IMR-90 (cell line): Measurements from ENCODE around the gene KDELR1. TPM values are rescaled to one million over a fixed set of nuclear protein-coding genes. Genes with fewer than 3 reads are reported as not detected.

Experiments used
- ATAC-seq: fragments of 200-7000 bp; cut with Tn5 transposase; 2 replicates; pipeline ENCODE4 v1.9.1; 2020; ENCODE audit warnings: low read depth, mild to moderate bottlenecking, moderate library complexity
- BruUV-seq: library from RNA; stranded (reverse); fragments of 400-500 nt; replicated peaks from 2 replicates; lab custom pipeline; 2021; lab: Mats Ljungman, UMichigan
- CTCF ChIA-PET: fragments of 300-600 bp; formaldehyde crosslinking; extraction: SDS; loops from one replicate; lab custom pipeline; 2021; ENCODE audit warnings: antibody characterized with exemption; lab: Yijun Ruan, JAX
- POLR2A ChIA-PET: fragments of 300-600 bp; sonication (Branson Sonifier 250); formaldehyde crosslinking; loops from one replicate; lab custom pipeline; 2022; ENCODE audit warnings: antibody characterized with exemption; ENCODE audit not compliant: unreplicated experiment; lab: Charles Lee
- DNase-seq: peaks from one replicate; pipeline ENCODE4 v3.0.0; 2013
- H2AFZ ChIP-seq: replicated peaks from 2 replicates; pipeline ENCODE3; 2013; ENCODE audit warnings: low read length, mild to moderate bottlenecking; ENCODE audit not compliant: poor library complexity
- H2AK5ac ChIP-seq: 2 replicates; pipeline ENCODE4 v1.6.1; 2013; ENCODE audit warnings: low read depth, low read length, inconsistent platforms
- H2AK9ac ChIP-seq: replicated peaks from 2 replicates; pipeline ENCODE3; 2013; ENCODE audit warnings: mild to moderate bottlenecking, low read depth, low read length, moderate library complexity; ENCODE audit not compliant: poor library complexity
- H2BK120ac ChIP-seq: 2 replicates; pipeline ENCODE4 v1.6.1; 2013; ENCODE audit warnings: low read depth, low read length, inconsistent platforms
- H2BK15ac ChIP-seq: 3 replicates; pipeline ENCODE4 v1.6.1; 2013; ENCODE audit warnings: low read depth, low read length, inconsistent platforms
- H2BK20ac ChIP-seq: 2 replicates; pipeline ENCODE4 v1.6.1; 2013; ENCODE audit warnings: low read depth, mild to moderate bottlenecking, inconsistent platforms, low read length, moderate library complexity
- H2BK5ac ChIP-seq: 2 replicates; pipeline ENCODE4 v1.6.1; 2013; ENCODE audit warnings: mild to moderate bottlenecking, low read depth, low read length, inconsistent platforms; ENCODE audit not compliant: poor library complexity, severe bottlenecking
- H3K14ac ChIP-seq: replicated peaks from 2 replicates; pipeline ENCODE4 v1.6.1; 2013; ENCODE audit warnings: low read depth, low read length, inconsistent platforms
- H3K18ac ChIP-seq: 2 replicates; pipeline ENCODE4 v1.6.1; 2013; ENCODE audit warnings: low read depth, low read length, control low read depth
- H3K23ac ChIP-seq: 2 replicates; pipeline ENCODE4 v1.6.1; 2013; ENCODE audit warnings: low read depth, low read length, inconsistent platforms
- H3K27ac ChIP-seq: 2 replicates; pipeline ENCODE4 v1.5.1; 2013; ENCODE audit warnings: mild to moderate bottlenecking, control low read depth, low read length; ENCODE audit not compliant: insufficient read depth
- H3K27me3 ChIP-seq: 2 replicates; pipeline ENCODE4 v1.6.1; 2013; ENCODE audit warnings: low read length; ENCODE audit not compliant: control insufficient read depth, insufficient read depth
- H3K36me3 ChIP-seq: 2 replicates; pipeline ENCODE4 v1.6.1; 2013; ENCODE audit warnings: low read length, mixed read lengths; ENCODE audit not compliant: control insufficient read depth, insufficient read depth
- H3K4ac ChIP-seq: 2 replicates; pipeline ENCODE4 v1.6.1; 2013; ENCODE audit warnings: low read depth, low read length, inconsistent platforms
- H3K4me1 ChIP-seq: 2 replicates; pipeline ENCODE4 v1.6.1; 2013; ENCODE audit warnings: low read length, mixed read lengths; ENCODE audit not compliant: control insufficient read depth, insufficient read depth
- H3K4me2 ChIP-seq: 2 replicates; pipeline ENCODE4 v1.6.1; 2013; ENCODE audit warnings: low read depth, mild to moderate bottlenecking, control low read depth, low read length, moderate library complexity
- H3K4me3 ChIP-seq: 2 replicates; pipeline ENCODE4 v1.5.1; 2013; ENCODE audit warnings: low read depth, mild to moderate bottlenecking, control low read depth, low read length, moderate library complexity; ENCODE audit not compliant: insufficient read depth
- H3K56ac ChIP-seq: 2 replicates; pipeline ENCODE4 v1.6.1; 2013; ENCODE audit warnings: low read length, inconsistent platforms; ENCODE audit not compliant: insufficient read depth; ENCODE audit errors: extremely low read depth
- H3K79me1 ChIP-seq, 2 experiments: 2 replicates each; pipeline ENCODE4 v1.6.1; 2013; ENCODE audit warnings: low read length in 2 of 2, inconsistent platforms in 1 of 2, low read depth in 1 of 2
- H3K9ac ChIP-seq: 2 replicates; pipeline ENCODE4 v1.6.1; 2013; ENCODE audit warnings: low read depth, low read length, control low read depth
- H3K9me1 ChIP-seq: 2 replicates; pipeline ENCODE4 v1.6.1; 2013; ENCODE audit warnings: low read length, inconsistent platforms; ENCODE audit not compliant: insufficient read depth
- H3K9me3 ChIP-seq: 2 replicates; pipeline ENCODE4 v1.6.1; 2013; ENCODE audit warnings: low read length; ENCODE audit not compliant: control insufficient read depth, insufficient read depth
- H4K20me1 ChIP-seq: 2 replicates; pipeline ENCODE4 v1.6.1; 2013; ENCODE audit warnings: low read length, inconsistent platforms; ENCODE audit not compliant: insufficient read depth
- H4K5ac ChIP-seq: 2 replicates; pipeline ENCODE4 v1.6.1; 2013; ENCODE audit warnings: mild to moderate bottlenecking, low read depth, low read length, control low read depth
- H4K8ac ChIP-seq, 2 experiments: 2 replicates each; pipeline ENCODE4 v1.6.1; 2013; ENCODE audit warnings: low read depth in 2 of 2, low read length in 2 of 2, control low read depth in 1 of 2, inconsistent platforms in 1 of 2
- H4K91ac ChIP-seq: 2 replicates; pipeline ENCODE4 v1.6.1; 2013; ENCODE audit warnings: low read depth, low read length, inconsistent platforms; ENCODE audit not compliant: insufficient read depth
- BHLHE40 ChIP-seq: fragments of 150-350 bp; IDR thresholded peaks from 2 replicates; pipeline ENCODE4 v1.6.1; 2016; ENCODE audit warnings: mild to moderate bottlenecking, low read depth, low read length
- CHD1 ChIP-seq: IDR thresholded peaks from 2 replicates; pipeline ENCODE4 v1.6.1; 2012; ENCODE audit warnings: low read depth, low read length, improper control_type of control experiment
- FOS ChIP-seq: fragments of 150-350 bp; IDR thresholded peaks from 2 replicates; pipeline ENCODE4 v1.6.1; 2016; ENCODE audit warnings: low read depth, low read length
- MAFK ChIP-seq: IDR thresholded peaks from 2 replicates; pipeline ENCODE4 v1.6.1; 2012; ENCODE audit warnings: low read depth, low read length, improper control_type of control experiment
- MAZ ChIP-seq: IDR thresholded peaks from 2 replicates; pipeline ENCODE4 v1.6.1; 2012; ENCODE audit warnings: low read depth, mild to moderate bottlenecking, low read length, improper control_type of control experiment, moderate library complexity, borderline replicate concordance
- MXI1 ChIP-seq: IDR thresholded peaks from 2 replicates; pipeline ENCODE4 v1.6.1; 2012; ENCODE audit warnings: low read depth, mild to moderate bottlenecking, low read length, moderate library complexity, borderline replicate concordance
- NFE2L2 ChIP-seq: fragments of 150-350 bp; IDR thresholded peaks from 2 replicates; pipeline ENCODE4 v1.6.1; 2016; ENCODE audit warnings: low read depth, mild to moderate bottlenecking, low read length
- POLR2A ChIP-seq: IDR thresholded peaks from 2 replicates; pipeline ENCODE4 v1.6.1; 2012; ENCODE audit warnings: mild to moderate bottlenecking, low read depth, low read length
- RAD21 ChIP-seq: IDR thresholded peaks from 2 replicates; pipeline ENCODE4 v1.6.1; 2012; ENCODE audit warnings: low read length, improper control_type of control experiment
- RCOR1 ChIP-seq: IDR thresholded peaks from 2 replicates; pipeline ENCODE4 v1.6.1; 2012; ENCODE audit warnings: mild to moderate bottlenecking, low read length, improper control_type of control experiment; ENCODE audit not compliant: insufficient replicate concordance
- RFX5 ChIP-seq: IDR thresholded peaks from 2 replicates; pipeline ENCODE4 v1.8.0; 2012; ENCODE audit warnings: low read depth, mild to moderate bottlenecking, low read length, moderate library complexity
- SMC3 ChIP-seq: fragments of 150-350 bp; IDR thresholded peaks from 2 replicates; pipeline ENCODE4 v1.6.1; 2016; ENCODE audit warnings: low read depth, mild to moderate bottlenecking, antibody characterized with exemption, low read length, moderate library complexity
- WGBS, 2 experiments: methylation state at CpG; one replicate each; pipeline versions ENCODE4 v1.1.5 to v1.1.7; 2013; ENCODE audit warnings: missing lambda C conversion rate in 2 of 2; ENCODE audit not compliant: insufficient read length in 1 of 2; ENCODE audit errors: extremely low coverage in 2 of 2; 5-methylcytosine and 5-hydroxymethylcytosine counted together
- dilution Hi-C: fragments of 300-500 bp; cut with HindIII; formaldehyde crosslinking; loops from one replicate; pipeline ENCODE4 v1.14.3; 2018; ENCODE audit warnings: low sequenced_read_pairs; ENCODE audit not compliant: unreplicated experiment
- in situ Hi-C: fragments of 300-500 bp; cut with MboI; formaldehyde crosslinking; loops from 3 replicates; pipeline ENCODE4 v1.14.3; 2019; ENCODE audit warnings: low sequenced_read_pairs, inconsistent platforms, mixed read lengths
- intact Hi-C: fragments of 100-400 bp; cut with micrococcal nuclease; formaldehyde crosslinking; loops from 2 replicates; pipeline ENCODE4 v1.10.0; 2022
- polyA plus RNA-seq, 3 experiments: library from polyadenylated mRNA; depleted of rRNA; stranded (reverse); fragments of >200 nt; gene quantifications; 2 replicates each; pipeline ENCODE4 v1.2.3, GENCODE V29; 2012; ENCODE audit warnings: low replicate concordance in 1 of 3
- total RNA-seq: library from RNA; depleted of rRNA; stranded (reverse); fragments of >200 nt; gene quantifications from 2 replicates; pipeline ENCODE4 v1.2.3, GENCODE V29; 2012
- TF ChIP-seq, protein P1 (sequence below): conservative IDR thresholded peaks from 2 replicates; pipeline ENCODE4 v1.5.1; 2012; ENCODE audit warnings: mild to moderate bottlenecking, low read depth, low read length, improper control_type of control experiment
- TF ChIP-seq, protein P2 (sequence below): fragments of 150-350 bp; IDR thresholded peaks from 2 replicates; pipeline ENCODE4 v1.6.1; 2016; ENCODE audit warnings: low read depth, mild to moderate bottlenecking, low read length, moderate library complexity, borderline replicate concordance
- TF ChIP-seq, protein P3 (sequence below): fragments of 150-350 bp; IDR thresholded peaks from 2 replicates; pipeline ENCODE4 v1.6.1; 2017; ENCODE audit warnings: mild to moderate bottlenecking, antibody characterized with exemption, low read length, low read depth

Gene KDELR1
- total and polyA plus RNA-seq, 2 of the 4 experiments (the other 2 are of a cell fraction): 58.8 to 180 TPM

DNA sequence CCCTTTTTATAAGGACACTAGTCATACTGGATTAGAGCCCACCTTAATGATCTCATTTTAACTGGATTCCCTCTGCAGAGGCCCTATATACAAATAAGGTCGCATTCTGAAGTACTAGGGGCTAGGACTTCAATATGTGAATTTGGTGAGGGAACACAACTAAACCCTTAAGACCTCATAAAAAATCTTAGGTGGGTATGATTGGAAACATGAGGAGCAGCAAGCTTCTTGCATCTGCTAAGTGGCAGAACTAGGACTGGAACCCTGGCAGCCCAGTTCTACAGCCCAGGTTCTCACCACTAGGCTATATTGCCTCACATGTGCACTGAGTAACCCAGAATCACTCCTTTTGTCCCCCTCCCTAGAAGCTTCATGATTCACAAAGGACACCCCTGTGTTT, 37.3 kb upstream of the KDELR1 start:
- ChIA-PET CTCF (interaction anchor here (1.2 kb wide), 1 partner anchor 16 kb away, joined by 3 read pairs; no protein-coding TSS in a partner anchor), POLR2A (no interaction called here)
- H3K9ac ChIP-seq: no peak overlapping the region
- peaks cover 2% of the 10 kb centered on the region; the same call in 1 of the 2 replicates for H3K9me3 ChIP-seq
- DNase-seq (no peak), ATAC-seq (no peak)
- no TSS peak for BruUV-seq
- H2AK9ac ChIP-seq: no peak overlapping the region
- dilution Hi-C loops (no loop called here), in situ Hi-C loops (no loop called here), intact Hi-C loops (no loop called here)
- no peak overlapping the region for H3K18ac ChIP-seq
- no peaks in the 10 kb centered on the region for H4K20me1 ChIP-seq
- TF ChIP-seq MAZ (no peak), RAD21 (no peak), MXI1 (no peak), POLR2A (no peak), RCOR1 (no peak), RFX5 (no peak), FOS (no peak), CHD1 (no peak), MAFK (no peak), SMC3 (no peak), BHLHE40 (no peak), NFE2L2 (no peak)
- TF ChIP-seq, protein P1, sequence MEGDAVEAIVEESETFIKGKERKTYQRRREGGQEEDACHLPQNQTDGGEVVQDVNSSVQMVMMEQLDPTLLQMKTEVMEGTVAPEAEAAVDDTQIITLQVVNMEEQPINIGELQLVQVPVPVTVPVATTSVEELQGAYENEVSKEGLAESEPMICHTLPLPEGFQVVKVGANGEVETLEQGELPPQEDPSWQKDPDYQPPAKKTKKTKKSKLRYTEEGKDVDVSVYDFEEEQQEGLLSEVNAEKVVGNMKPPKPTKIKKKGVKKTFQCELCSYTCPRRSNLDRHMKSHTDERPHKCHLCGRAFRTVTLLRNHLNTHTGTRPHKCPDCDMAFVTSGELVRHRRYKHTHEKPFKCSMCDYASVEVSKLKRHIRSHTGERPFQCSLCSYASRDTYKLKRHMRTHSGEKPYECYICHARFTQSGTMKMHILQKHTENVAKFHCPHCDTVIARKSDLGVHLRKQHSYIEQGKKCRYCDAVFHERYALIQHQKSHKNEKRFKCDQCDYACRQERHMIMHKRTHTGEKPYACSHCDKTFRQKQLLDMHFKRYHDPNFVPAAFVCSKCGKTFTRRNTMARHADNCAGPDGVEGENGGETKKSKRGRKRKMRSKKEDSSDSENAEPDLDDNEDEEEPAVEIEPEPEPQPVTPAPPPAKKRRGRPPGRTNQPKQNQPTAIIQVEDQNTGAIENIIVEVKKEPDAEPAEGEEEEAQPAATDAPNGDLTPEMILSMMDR: no peak
- TF ChIP-seq, protein P2, sequence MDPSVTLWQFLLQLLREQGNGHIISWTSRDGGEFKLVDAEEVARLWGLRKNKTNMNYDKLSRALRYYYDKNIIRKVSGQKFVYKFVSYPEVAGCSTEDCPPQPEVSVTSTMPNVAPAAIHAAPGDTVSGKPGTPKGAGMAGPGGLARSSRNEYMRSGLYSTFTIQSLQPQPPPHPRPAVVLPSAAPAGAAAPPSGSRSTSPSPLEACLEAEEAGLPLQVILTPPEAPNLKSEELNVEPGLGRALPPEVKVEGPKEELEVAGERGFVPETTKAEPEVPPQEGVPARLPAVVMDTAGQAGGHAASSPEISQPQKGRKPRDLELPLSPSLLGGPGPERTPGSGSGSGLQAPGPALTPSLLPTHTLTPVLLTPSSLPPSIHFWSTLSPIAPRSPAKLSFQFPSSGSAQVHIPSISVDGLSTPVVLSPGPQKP: no peak
- TF ChIP-seq, protein P3, sequence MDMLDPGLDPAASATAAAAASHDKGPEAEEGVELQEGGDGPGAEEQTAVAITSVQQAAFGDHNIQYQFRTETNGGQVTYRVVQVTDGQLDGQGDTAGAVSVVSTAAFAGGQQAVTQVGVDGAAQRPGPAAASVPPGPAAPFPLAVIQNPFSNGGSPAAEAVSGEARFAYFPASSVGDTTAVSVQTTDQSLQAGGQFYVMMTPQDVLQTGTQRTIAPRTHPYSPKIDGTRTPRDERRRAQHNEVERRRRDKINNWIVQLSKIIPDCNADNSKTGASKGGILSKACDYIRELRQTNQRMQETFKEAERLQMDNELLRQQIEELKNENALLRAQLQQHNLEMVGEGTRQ: no peak
- H3K14ac ChIP-seq: no peak overlapping the region; the same call in 1 of the 2 replicates
- no peaks in the 10 kb centered on the region for H3K27me3 ChIP-seq
- H2AK5ac ChIP-seq: no peak overlapping the region
- no peak overlapping the region for H4K91ac ChIP-seq
- H3K4me2 ChIP-seq: no peak overlapping the region
- H2AFZ ChIP-seq: no peak overlapping the region
- no peak overlapping the region for H2BK120ac ChIP-seq
- no peak overlapping the region for H3K4me3 ChIP-seq
- H4K8ac ChIP-seq: no peak overlapping the region
- H3K27ac ChIP-seq: no peak overlapping the region
- H3K4ac ChIP-seq: no peak overlapping the region
- H4K5ac ChIP-seq: no peak overlapping the region
- no peak overlapping the region for H2BK5ac ChIP-seq
- H3K23ac ChIP-seq: no peak overlapping the region
- H3K9me1 ChIP-seq: peaks cover 3% of the 10 kb centered on the region
- H3K56ac ChIP-seq: no peak overlapping the region
- no peaks in the 10 kb centered on the region for H3K79me1 ChIP-seq
- H2BK20ac ChIP-seq: no peak overlapping the region
- peaks cover 4% of the 10 kb centered on the region for H3K4me1 ChIP-seq
- no peaks in the 10 kb centered on the region for H3K36me3 ChIP-seq
- no peak overlapping the region for H2BK15ac ChIP-seq
- no CpG with 5 or more reads among the region's 1 CpG for WGBS, 2 experiments
